K562 (cell line): ENCODE data around the gene IMP4. TPM values are rescaled to one million over a fixed set of nuclear protein-coding genes. Genes with fewer than 3 reads are reported as not detected.

Experiments
- ARID2 ChIP-seq: fragments of 450-650 bp; IDR thresholded peaks from 2 replicates; pipeline ENCODE4 v1.6.1; 2017; ENCODE audit warnings: antibody characterized with exemption, mild to moderate bottlenecking
- C11orf30 ChIP-seq: fragments of 450-650 bp; IDR thresholded peaks from 2 replicates; pipeline ENCODE4 v1.6.1; 2016; ENCODE audit warnings: low read depth, mild to moderate bottlenecking
- CC2D1A ChIP-seq: fragments of 450-650 bp; IDR thresholded peaks from 2 replicates; pipeline ENCODE4 v1.6.1; 2017; ENCODE audit warnings: mild to moderate bottlenecking
- HDAC6 ChIP-seq: IDR thresholded peaks from 2 replicates; pipeline ENCODE4 v1.6.1; 2012; ENCODE audit warnings: low read depth, mild to moderate bottlenecking, control low read depth, inconsistent platforms, low read length, moderate library complexity
- HLTF ChIP-seq: fragments of 450-650 bp; IDR thresholded peaks from 2 replicates; pipeline ENCODE4 v1.6.1; 2016
- MAFG ChIP-seq: fragments of 450-650 bp; conservative IDR thresholded peaks from 2 replicates; pipeline ENCODE4 v1.6.1; 2016; ENCODE audit warnings: missing genetic modification characterization, missing compliant biosample characterization
- NFYB ChIP-seq: IDR thresholded peaks from 2 replicates; pipeline ENCODE4 v1.6.1; 2011; ENCODE audit warnings: mild to moderate bottlenecking, moderate library complexity; ENCODE audit not compliant: insufficient read length; ENCODE audit errors: extremely low read depth
- NONO ChIP-seq, 2 experiments: fragments of 200-400 bp in 1 of 2; fragments of 450-650 bp in 1 of 2; formaldehyde crosslinking in 1 of 2; IDR thresholded peaks; 2 replicates each; pipeline ENCODE4 v1.6.1; 2017; ENCODE audit warnings: low read depth in 2 of 2, mild to moderate bottlenecking in 2 of 2, moderate library complexity in 2 of 2, low read length in 1 of 2
- PHB2 ChIP-seq: fragments of 450-650 bp; IDR thresholded peaks from 2 replicates; pipeline ENCODE4 v1.6.1; 2017; ENCODE audit warnings: low read depth
- SMAD4 ChIP-seq: fragments of 250-450 bp; sonication (Bioruptor Pico); conservative IDR thresholded peaks from 2 replicates; pipeline ENCODE4 v1.8.0; 2021; ENCODE audit warnings: inconsistent platforms, mild to moderate bottlenecking, moderate library complexity
- SMC3 ChIP-seq: conservative IDR thresholded peaks from 2 replicates; pipeline ENCODE4 v1.6.1; 2011; ENCODE audit warnings: low read depth, low read length, improper control_type of control experiment; ENCODE audit not compliant: insufficient read depth
- TAF9B ChIP-seq: fragments of 450-650 bp; IDR thresholded peaks from 2 replicates; pipeline ENCODE4 v1.6.1; 2018; ENCODE audit warnings: mild to moderate bottlenecking; ENCODE audit not compliant: partially characterized antibody
- TBP ChIP-seq: optimal IDR thresholded peaks from 2 replicates; pipeline ENCODE3; 2011; ENCODE audit warnings: low read depth, low read length, improper control_type of control experiment
- ZBTB1 ChIP-seq: sonication (generic); formaldehyde crosslinking; IDR thresholded peaks from 2 replicates; pipeline ENCODE4 v1.8.1; 2023; ENCODE audit warnings: missing genetic modification reagents, low read depth, mild to moderate bottlenecking, borderline replicate concordance
- ZFX ChIP-seq: sonication (generic); formaldehyde crosslinking; IDR thresholded peaks from 2 replicates; pipeline ENCODE4 v1.8.0; 2022; ENCODE audit warnings: mild to moderate bottlenecking, missing genetic modification reagents, moderate library complexity
- ZNF212 ChIP-seq: fragments of 450-650 bp; formaldehyde crosslinking; IDR thresholded peaks from 2 replicates; pipeline ENCODE4 v1.4.0; 2020; ENCODE audit warnings: mild to moderate bottlenecking
- polyA plus RNA-seq, 8 experiments: library from polyadenylated mRNA; depleted of rRNA in 4 of 8; stranded (reverse) in 5 of 8; unstranded in 3 of 8; fragments of >200 nt; fragmentation: Nextera tagmentation in 2 of 8; fragmentation: Illumina TruSeq in 1 of 8; extraction: Ambion mirVana in 2 of 8; extraction: Trizol in 1 of 8; gene quantifications; 2 replicates each; pipeline versions ENCODE4 v1.2.1 to v1.2.3, GENCODE V29; 2011 to 2014; ENCODE audit warnings: inconsistent platforms in 1 of 8, missing spikeins in 1 of 8
- total RNA-seq, 7 experiments: library from RNA; depleted of rRNA in 6 of 7; stranded (reverse); fragments of >200 nt in 6 of 7; fragmentation: Illumina TruSeq in 2 of 7; extraction: Trizol in 2 of 7; gene quantifications; 2 replicates each; pipeline versions ENCODE4 v1.2.1 to v1.2.3, GENCODE V29; 2011 to 2021; ENCODE audit warnings: low replicate concordance in 1 of 7
- TF ChIP-seq, protein P1 (sequence below): fragments of 450-650 bp; IDR thresholded peaks from 2 replicates; pipeline ENCODE4 v1.7.1; 2018; ENCODE audit warnings: mild to moderate bottlenecking, low read depth; ENCODE audit not compliant: partially characterized antibody
- TF ChIP-seq, protein P2 (sequence below): sonication (generic); formaldehyde crosslinking; IDR thresholded peaks from 2 replicates; pipeline ENCODE4 v1.8.1; 2023; ENCODE audit warnings: mild to moderate bottlenecking, missing genetic modification reagents
- TF ChIP-seq, protein P3 (sequence below): fragments of 450-650 bp; formaldehyde crosslinking; IDR thresholded peaks from 2 replicates; pipeline ENCODE4 v1.4.0; 2020; ENCODE audit warnings: mild to moderate bottlenecking

The IMP4 gene
- total and polyA plus RNA-seq, 9 of the 15 experiments (the other 6 are each of a cell fraction or from before 2014, with no cell fraction given), result 35.4 to 209 (median 100.0) TPM

DNA sequence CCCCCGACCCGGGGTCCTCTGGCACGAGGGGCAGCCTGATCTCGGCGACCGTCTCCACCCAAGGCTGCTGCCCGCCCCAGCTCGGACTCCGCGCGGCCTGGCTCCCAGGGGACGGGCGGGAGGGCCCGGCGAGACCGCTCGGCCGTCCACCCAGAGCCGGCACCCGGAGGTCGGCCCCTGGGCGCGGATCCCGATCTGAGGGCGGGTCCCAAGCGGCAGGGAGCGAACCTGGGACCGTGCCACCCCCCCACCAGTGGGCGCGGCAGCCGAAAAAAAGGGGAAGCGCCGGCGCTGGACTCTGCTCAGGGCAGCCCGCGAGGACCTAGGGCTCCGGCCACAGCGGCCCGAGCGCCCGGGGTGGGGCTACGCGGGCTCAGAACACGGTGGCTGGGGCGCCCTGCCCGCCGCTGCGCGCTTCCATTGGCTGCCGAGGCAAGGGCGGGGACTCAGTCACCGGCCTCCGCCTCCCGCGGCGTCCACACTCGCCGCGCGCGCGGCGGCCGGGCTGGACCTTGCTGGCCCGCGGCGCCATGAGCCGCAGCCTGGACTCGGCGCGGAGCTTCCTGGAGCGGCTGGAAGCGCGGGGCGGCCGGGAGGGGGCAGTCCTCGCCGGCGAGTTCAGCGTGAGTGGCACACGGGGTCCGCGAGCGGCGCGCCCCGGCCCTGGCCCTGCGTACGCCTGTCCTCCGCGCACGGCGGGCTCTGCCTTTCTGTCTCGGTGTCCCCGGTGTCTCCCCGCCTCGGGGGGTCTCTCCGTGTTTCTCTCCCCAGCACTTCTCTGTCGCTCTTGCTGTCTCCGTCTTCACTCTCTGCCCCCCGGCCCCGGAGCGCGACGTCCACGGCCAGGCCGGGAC is 13.1 kb downstream of the IMP4 start, which contains the start of gene PTPN18 (continued):
- TF ChIP-seq, protein P1, sequence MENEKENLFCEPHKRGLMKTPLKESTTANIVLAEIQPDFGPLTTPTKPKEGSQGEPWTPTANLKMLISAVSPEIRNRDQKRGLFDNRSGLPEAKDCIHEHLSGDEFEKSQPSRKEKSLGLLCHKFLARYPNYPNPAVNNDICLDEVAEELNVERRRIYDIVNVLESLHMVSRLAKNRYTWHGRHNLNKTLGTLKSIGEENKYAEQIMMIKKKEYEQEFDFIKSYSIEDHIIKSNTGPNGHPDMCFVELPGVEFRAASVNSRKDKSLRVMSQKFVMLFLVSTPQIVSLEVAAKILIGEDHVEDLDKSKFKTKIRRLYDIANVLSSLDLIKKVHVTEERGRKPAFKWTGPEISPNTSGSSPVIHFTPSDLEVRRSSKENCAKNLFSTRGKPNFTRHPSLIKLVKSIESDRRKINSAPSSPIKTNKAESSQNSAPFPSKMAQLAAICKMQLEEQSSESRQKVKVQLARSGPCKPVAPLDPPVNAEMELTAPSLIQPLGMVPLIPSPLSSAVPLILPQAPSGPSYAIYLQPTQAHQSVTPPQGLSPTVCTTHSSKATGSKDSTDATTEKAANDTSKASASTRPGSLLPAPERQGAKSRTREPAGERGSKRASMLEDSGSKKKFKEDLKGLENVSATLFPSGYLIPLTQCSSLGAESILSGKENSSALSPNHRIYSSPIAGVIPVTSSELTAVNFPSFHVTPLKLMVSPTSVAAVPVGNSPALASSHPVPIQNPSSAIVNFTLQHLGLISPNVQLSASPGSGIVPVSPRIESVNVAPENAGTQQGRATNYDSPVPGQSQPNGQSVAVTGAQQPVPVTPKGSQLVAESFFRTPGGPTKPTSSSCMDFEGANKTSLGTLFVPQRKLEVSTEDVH, result no peak
- TF ChIP-seq SMC3, result 0 out of 2 replicates have a peak, but pooled peaks have one; percentile 17
- 0 out of 2 replicates have a peak, but pooled peaks have one; percentile 31 for TF ChIP-seq ZNF212
- TF ChIP-seq PHB2, result no peak
- TF ChIP-seq MAFG, result no peak
- peak; percentile 64 for TF ChIP-seq NFYB
- peak; percentile 83 to 94 for TF ChIP-seq NONO (IDR thresholded peaks at IDR 0.05; ENCODE audit: low read depth in 2 of 2, low read length in 1 of 2)
- no peak for TF ChIP-seq TAF9B
- TF ChIP-seq, protein P2, sequence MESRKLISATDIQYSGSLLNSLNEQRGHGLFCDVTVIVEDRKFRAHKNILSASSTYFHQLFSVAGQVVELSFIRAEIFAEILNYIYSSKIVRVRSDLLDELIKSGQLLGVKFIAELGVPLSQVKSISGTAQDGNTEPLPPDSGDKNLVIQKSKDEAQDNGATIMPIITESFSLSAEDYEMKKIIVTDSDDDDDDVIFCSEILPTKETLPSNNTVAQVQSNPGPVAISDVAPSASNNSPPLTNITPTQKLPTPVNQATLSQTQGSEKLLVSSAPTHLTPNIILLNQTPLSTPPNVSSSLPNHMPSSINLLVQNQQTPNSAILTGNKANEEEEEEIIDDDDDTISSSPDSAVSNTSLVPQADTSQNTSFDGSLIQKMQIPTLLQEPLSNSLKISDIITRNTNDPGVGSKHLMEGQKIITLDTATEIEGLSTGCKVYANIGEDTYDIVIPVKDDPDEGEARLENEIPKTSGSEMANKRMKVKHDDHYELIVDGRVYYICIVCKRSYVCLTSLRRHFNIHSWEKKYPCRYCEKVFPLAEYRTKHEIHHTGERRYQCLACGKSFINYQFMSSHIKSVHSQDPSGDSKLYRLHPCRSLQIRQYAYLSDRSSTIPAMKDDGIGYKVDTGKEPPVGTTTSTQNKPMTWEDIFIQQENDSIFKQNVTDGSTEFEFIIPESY, result 0 out of 2 replicates have a peak, but pooled peaks have one; percentile 13
- TF ChIP-seq SMAD4 (CRISPR knock-in tag), result peak; percentile 52
- TF ChIP-seq CC2D1A, result no peak
- TF ChIP-seq, protein P3, sequence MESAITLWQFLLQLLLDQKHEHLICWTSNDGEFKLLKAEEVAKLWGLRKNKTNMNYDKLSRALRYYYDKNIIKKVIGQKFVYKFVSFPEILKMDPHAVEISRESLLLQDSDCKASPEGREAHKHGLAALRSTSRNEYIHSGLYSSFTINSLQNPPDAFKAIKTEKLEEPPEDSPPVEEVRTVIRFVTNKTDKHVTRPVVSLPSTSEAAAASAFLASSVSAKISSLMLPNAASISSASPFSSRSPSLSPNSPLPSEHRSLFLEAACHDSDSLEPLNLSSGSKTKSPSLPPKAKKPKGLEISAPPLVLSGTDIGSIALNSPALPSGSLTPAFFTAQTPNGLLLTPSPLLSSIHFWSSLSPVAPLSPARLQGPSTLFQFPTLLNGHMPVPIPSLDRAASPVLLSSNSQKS (CRISPR knock-in tag), result no peak
- TF ChIP-seq TBP, result peak; percentile 86
- no peak for TF ChIP-seq ZBTB1 (CRISPR knock-in tag)
- TF ChIP-seq C11orf30, result no peak
- no peak for TF ChIP-seq HDAC6
- peak; percentile 82 for TF ChIP-seq ZFX (CRISPR knock-in tag)
- TF ChIP-seq HLTF, result peak; percentile 23; the same call in 1 of the 2 replicates
- no peak for TF ChIP-seq ARID2
